ENCODE results near the gene EME2. TPM values are rescaled to one million over a fixed set of nuclear protein-coding genes. Genes with fewer than 3 reads are reported as not detected.
A peak's percentile ranks its signal among the peaks of the same experiment; 100 is the strongest.

Gene EME2
- total and polyA plus RNA-seq, 2 of the 13 experiments (the other 11 are each of a cell fraction or from before 2014, with no cell fraction given) = 4.4 to 7.6 TPM

DNA sequence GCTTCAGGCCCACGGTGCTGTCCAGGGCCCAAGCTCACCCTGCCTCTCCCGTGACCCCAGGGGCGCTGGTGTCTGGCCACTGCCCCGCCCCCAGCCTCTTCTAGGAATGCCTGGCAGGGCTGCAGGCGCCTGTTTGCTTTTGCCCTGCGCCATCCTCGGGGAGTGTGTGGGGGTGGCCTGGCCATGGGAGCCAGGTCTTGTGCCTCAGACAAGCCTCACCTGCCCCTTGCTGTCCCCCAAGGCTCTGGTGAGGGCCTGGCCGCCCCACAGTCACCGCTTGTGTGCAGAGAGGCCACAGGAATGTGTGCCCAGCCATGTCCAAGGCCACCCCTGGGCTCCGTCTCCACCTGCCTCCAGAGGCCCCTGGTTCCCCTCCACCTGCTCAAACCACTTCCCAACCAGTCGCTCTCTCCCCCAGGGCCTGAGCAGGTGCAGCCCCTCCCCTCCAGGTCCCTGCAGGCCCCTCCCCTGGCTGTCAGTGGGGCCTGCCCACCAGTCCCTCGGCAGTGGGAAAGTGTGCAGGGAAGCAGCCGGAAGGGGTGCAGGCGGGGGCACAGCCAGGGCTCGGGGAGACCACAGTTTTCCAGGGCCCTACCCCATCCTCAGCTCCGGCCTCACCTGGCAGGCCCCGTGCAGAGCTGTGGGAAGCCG, 21.7 kb downstream of the EME2 start (continued):
- TF ChIP-seq ETV5 (CRISPR knock-in tag; IDR thresholded peaks at IDR 0.05; ENCODE audit: borderline replicate concordance) (no peak), ZBTB8A (CRISPR knock-in tag; IDR thresholded peaks at IDR 0.05; ENCODE audit: borderline replicate concordance, low read depth) (no peak), ZNF331 (CRISPR knock-in tag; IDR thresholded peaks at IDR 0.05) (peak; percentile 19; the same call in 1 of the 2 replicates), NCOA2 (CRISPR knock-in tag; IDR thresholded peaks at IDR 0.05) (peak; percentile 63), ZNF839 (CRISPR knock-in tag; IDR thresholded peaks at IDR 0.05; ENCODE audit: borderline replicate concordance) (no peak), SKI (IDR thresholded peaks at IDR 0.05; ENCODE audit: partially characterized antibody) (peak; percentile 89), ZNF337 (CRISPR knock-in tag; IDR thresholded peaks at IDR 0.05; ENCODE audit: borderline replicate concordance, low read depth) (no peak), ZNF101 (CRISPR knock-in tag; IDR thresholded peaks at IDR 0.05; ENCODE audit: borderline replicate concordance, low read depth) (no peak), TCF7L2 (IDR thresholded peaks at IDR 0.05; ENCODE audit: low read depth, low read length) (no peak), HNRNPL (IDR thresholded peaks at IDR 0.05; ENCODE audit: low read depth, low read length) (peak; percentile 91), BHLHE40 (IDR thresholded peaks at IDR 0.05; ENCODE audit: low read length) (peak; percentile 30; the same call in 1 of the 2 replicates), ZNF441 (CRISPR knock-in tag; IDR thresholded peaks at IDR 0.05; ENCODE audit: borderline replicate concordance) (peak; percentile 45; the same call in 1 of the 2 replicates), ZFP36 (IDR thresholded peaks at IDR 0.05; ENCODE audit: borderline replicate concordance, low read depth, low read length, partially characterized antibody) (no peak), NRL (CRISPR knock-in tag; IDR thresholded peaks at IDR 0.05; ENCODE audit: borderline replicate concordance) (peak; percentile 57; the same call in 1 of the 2 replicates)
- TF ChIP-seq, protein P1, sequence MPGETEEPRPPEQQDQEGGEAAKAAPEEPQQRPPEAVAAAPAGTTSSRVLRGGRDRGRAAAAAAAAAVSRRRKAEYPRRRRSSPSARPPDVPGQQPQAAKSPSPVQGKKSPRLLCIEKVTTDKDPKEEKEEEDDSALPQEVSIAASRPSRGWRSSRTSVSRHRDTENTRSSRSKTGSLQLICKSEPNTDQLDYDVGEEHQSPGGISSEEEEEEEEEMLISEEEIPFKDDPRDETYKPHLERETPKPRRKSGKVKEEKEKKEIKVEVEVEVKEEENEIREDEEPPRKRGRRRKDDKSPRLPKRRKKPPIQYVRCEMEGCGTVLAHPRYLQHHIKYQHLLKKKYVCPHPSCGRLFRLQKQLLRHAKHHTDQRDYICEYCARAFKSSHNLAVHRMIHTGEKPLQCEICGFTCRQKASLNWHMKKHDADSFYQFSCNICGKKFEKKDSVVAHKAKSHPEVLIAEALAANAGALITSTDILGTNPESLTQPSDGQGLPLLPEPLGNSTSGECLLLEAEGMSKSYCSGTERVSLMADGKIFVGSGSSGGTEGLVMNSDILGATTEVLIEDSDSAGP (CRISPR knock-in tag; IDR thresholded peaks at IDR 0.05; ENCODE audit: borderline replicate concordance) = peak; percentile 70; the same call in 1 of the 2 replicates
- TF ChIP-seq, protein P2, sequence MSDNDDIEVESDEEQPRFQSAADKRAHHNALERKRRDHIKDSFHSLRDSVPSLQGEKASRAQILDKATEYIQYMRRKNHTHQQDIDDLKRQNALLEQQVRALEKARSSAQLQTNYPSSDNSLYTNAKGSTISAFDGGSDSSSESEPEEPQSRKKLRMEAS (IDR thresholded peaks at IDR 0.05) = peak; percentile 34; the same call in 1 of the 2 replicates
- TF ChIP-seq, protein P3, sequence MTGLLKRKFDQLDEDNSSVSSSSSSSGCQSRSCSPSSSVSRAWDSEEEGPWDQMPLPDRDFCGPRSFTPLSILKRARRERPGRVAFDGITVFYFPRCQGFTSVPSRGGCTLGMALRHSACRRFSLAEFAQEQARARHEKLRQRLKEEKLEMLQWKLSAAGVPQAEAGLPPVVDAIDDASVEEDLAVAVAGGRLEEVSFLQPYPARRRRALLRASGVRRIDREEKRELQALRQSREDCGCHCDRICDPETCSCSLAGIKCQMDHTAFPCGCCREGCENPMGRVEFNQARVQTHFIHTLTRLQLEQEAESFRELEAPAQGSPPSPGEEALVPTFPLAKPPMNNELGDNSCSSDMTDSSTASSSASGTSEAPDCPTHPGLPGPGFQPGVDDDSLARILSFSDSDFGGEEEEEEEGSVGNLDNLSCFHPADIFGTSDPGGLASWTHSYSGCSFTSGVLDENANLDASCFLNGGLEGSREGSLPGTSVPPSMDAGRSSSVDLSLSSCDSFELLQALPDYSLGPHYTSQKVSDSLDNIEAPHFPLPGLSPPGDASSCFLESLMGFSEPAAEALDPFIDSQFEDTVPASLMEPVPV (CRISPR knock-in tag; IDR thresholded peaks at IDR 0.05) = no peak

All from HepG2 (cell line).